Measurements from ENCODE around the gene MAD1L1.

Gene MAD1L1

DNA sequence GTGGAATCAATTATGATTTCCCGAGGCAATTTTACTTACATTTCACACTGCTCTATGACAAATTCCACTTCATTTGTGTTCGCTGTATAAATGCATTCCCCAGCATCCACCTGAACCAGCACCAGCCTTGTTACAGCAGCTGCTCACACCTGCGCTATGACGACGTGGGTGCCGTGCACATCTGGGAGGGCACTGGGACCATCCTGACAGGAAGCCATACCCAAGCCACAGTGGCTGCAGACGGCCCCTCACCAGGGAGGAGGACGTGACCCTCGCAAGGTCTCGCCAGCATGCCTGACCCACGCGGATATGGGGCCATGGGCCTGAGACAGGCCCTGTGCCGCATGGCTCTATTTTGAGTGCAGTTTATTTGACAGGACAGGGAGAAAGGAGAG lies 201.3 kb downstream of the MAD1L1 start:
- no peak overlapping the region for H3K27ac ChIP-seq (ENCODE audit: low read length)
- no peak overlapping the region for H3K9ac ChIP-seq (ENCODE audit: low read depth, low read length)
- no peaks in the 10 kb centered on the region for H3K36me3 ChIP-seq (ENCODE audit: insufficient read depth, low read depth, low read length)
- H3K4me1 ChIP-seq (ENCODE audit: insufficient read depth, low read length): no peaks in the 10 kb centered on the region
- no peaks in the 10 kb centered on the region for H3K27me3 ChIP-seq (ENCODE audit: insufficient read depth, low read length)
- H3K9me3 ChIP-seq (ENCODE audit: insufficient read depth, low read depth, low read length): no peaks in the 10 kb centered on the region; the same call in 1 of the 2 replicates
- H3K4me3 ChIP-seq (ENCODE audit: low read length): no peak overlapping the region

- Histone ChIP-seq H3K27ac (ENCODE audit: low read length) (no peak overlapping the region), H3K9me3 (ENCODE audit: insufficient read depth, low read depth, low read length) (peaks cover under 1% of the 10 kb centered on the region; the same call in 1 of the 2 replicates), H3K27me3 (ENCODE audit: insufficient read depth, low read length) (no peaks in the 10 kb centered on the region), H3K9ac (ENCODE audit: low read depth, low read length) (no peak overlapping the region), H3K4me1 (ENCODE audit: insufficient read depth, low read length) (no peaks in the 10 kb centered on the region), H3K4me3 (ENCODE audit: low read length) (no peak overlapping the region), H3K36me3 (ENCODE audit: insufficient read depth, low read depth, low read length) (no peaks in the 10 kb centered on the region)
Observed at GRCh38 chr7:2030475-2031450, 202.0 kb downstream of the MAD1L1 start.

GRCh38 chr7:2029936-2030335 lies 202.8 kb downstream of the MAD1L1 start:
- H3K27ac ChIP-seq (ENCODE audit: low read length): no peak overlapping the region
- peaks cover 9% of the 10 kb centered on the region for H3K9me3 ChIP-seq (ENCODE audit: insufficient read depth, low read depth, low read length)
- no peaks in the 10 kb centered on the region; the same call in 1 of the 2 replicates for H3K36me3 ChIP-seq (ENCODE audit: insufficient read depth, low read depth, low read length)
- H3K4me1 ChIP-seq (ENCODE audit: insufficient read depth, low read length): no peaks in the 10 kb centered on the region
- H3K4me3 ChIP-seq (ENCODE audit: low read length): no peak overlapping the region
- H3K27me3 ChIP-seq (ENCODE audit: insufficient read depth, low read length): no peaks in the 10 kb centered on the region
- H3K9ac ChIP-seq (ENCODE audit: low read depth, low read length): no peak overlapping the region

GRCh38 chr7:2029211-2029905 lies 203.4 kb downstream of the MAD1L1 start:
- H3K27ac ChIP-seq (ENCODE audit: low read length): no peak overlapping the region
- H3K4me1 ChIP-seq (ENCODE audit: insufficient read depth, low read length): no peaks in the 10 kb centered on the region
- no peak overlapping the region for H3K4me3 ChIP-seq (ENCODE audit: low read length)
- peaks cover 12% of the 10 kb centered on the region for H3K9me3 ChIP-seq (ENCODE audit: insufficient read depth, low read depth, low read length)
- no peak overlapping the region for H3K9ac ChIP-seq (ENCODE audit: low read depth, low read length)
- no peaks in the 10 kb centered on the region for H3K27me3 ChIP-seq (ENCODE audit: insufficient read depth, low read length)
- no peaks in the 10 kb centered on the region; the same call in 1 of the 2 replicates for H3K36me3 ChIP-seq (ENCODE audit: insufficient read depth, low read depth, low read length)

DNA sequence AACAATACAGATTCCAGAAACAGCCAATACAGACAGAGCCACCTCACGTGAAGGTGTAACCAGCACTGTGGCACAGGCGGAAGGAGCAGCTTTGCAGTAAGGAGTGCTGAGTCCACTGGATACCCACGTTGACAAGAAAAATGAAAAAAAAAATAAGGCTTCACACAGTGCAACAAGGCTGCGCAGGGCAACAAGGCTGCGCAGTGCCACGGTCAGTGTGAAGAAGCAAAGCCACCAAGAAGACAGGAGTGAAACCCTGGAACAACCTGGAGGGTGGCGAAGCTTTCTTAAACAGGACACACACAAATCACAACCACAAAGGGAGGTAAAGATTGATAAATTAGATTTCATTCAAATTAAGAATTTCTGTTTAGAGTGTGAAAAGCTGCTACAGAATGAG lies 204.0 kb downstream of the MAD1L1 start:
- Histone ChIP-seq H3K4me3 (ENCODE audit: low read length) (no peak overlapping the region), H3K9me3 (ENCODE audit: insufficient read depth, low read depth, low read length) (peaks cover 12% of the 10 kb centered on the region), H3K9ac (ENCODE audit: low read depth, low read length) (no peak overlapping the region), H3K27me3 (ENCODE audit: insufficient read depth, low read length) (no peaks in the 10 kb centered on the region), H3K4me1 (ENCODE audit: insufficient read depth, low read length) (no peaks in the 10 kb centered on the region), H3K36me3 (ENCODE audit: insufficient read depth, low read depth, low read length) (no peaks in the 10 kb centered on the region; the same call in 1 of the 2 replicates), H3K27ac (ENCODE audit: low read length) (no peak overlapping the region)

- H3K9me3 ChIP-seq (ENCODE audit: insufficient read depth, low read depth, low read length): peaks cover 12% of the 10 kb centered on the region
- no peak overlapping the region for H3K4me3 ChIP-seq (ENCODE audit: low read length)
Observed at GRCh38 chr7:2025188-2025587, 207.6 kb downstream of the MAD1L1 start.

DNA sequence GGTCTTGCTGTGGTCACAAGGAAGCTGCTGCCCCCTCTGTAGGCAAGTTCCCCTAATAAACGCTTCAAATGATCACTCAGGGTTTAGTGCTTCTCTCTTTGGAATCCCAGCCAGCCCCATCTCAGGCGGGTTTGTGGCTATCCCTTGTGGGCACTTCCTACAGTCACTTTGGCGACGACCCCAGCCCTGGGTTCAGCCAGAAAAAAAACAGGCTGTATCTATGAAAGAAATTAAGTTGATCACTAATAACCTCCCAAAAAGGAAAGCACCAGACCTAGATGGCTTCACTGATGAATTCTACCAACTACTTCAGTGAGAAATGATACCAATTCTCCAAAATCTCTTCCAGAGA lies 208.2 kb downstream of the MAD1L1 start:
- no peaks in the 10 kb centered on the region for H3K27me3 ChIP-seq (ENCODE audit: insufficient read depth, low read length)
- H3K36me3 ChIP-seq (ENCODE audit: insufficient read depth, low read depth, low read length): no peaks in the 10 kb centered on the region; the same call in 1 of the 2 replicates
- no peak overlapping the region for H3K27ac ChIP-seq (ENCODE audit: low read length)
- peaks cover 12% of the 10 kb centered on the region for H3K9me3 ChIP-seq (ENCODE audit: insufficient read depth, low read depth, low read length)
- H3K4me1 ChIP-seq (ENCODE audit: insufficient read depth, low read length): no peaks in the 10 kb centered on the region
- no peak overlapping the region for H3K9ac ChIP-seq (ENCODE audit: low read depth, low read length)
- H3K4me3 ChIP-seq (ENCODE audit: low read length): no peak overlapping the region

More at GRCh38 chr7:2025188-2025587, 207.6 kb downstream of the MAD1L1 start:
- Histone ChIP-seq H3K9ac (ENCODE audit: low read depth, low read length) (no peak overlapping the region), H3K36me3 (ENCODE audit: insufficient read depth, low read depth, low read length) (no peaks in the 10 kb centered on the region; the same call in 1 of the 2 replicates), H3K4me1 (ENCODE audit: insufficient read depth, low read length) (no peaks in the 10 kb centered on the region), H3K27ac (ENCODE audit: low read length) (no peak overlapping the region), H3K27me3 (ENCODE audit: insufficient read depth, low read length) (no peaks in the 10 kb centered on the region)

- no peaks in the 10 kb centered on the region; the same call in 1 of the 2 replicates for H3K36me3 ChIP-seq (ENCODE audit: insufficient read depth, low read depth, low read length)
- no peak overlapping the region for H3K4me3 ChIP-seq (ENCODE audit: low read length)
- no peaks in the 10 kb centered on the region for H3K4me1 ChIP-seq (ENCODE audit: insufficient read depth, low read length)
- H3K27ac ChIP-seq (ENCODE audit: low read length): no peak overlapping the region
- H3K9ac ChIP-seq (ENCODE audit: low read depth, low read length): no peak overlapping the region
- no peaks in the 10 kb centered on the region for H3K27me3 ChIP-seq (ENCODE audit: insufficient read depth, low read length)
- H3K9me3 ChIP-seq (ENCODE audit: insufficient read depth, low read depth, low read length): peaks cover 12% of the 10 kb centered on the region
Observed at GRCh38 chr7:2023877-2024566, 208.7 kb downstream of the MAD1L1 start.

DNA sequence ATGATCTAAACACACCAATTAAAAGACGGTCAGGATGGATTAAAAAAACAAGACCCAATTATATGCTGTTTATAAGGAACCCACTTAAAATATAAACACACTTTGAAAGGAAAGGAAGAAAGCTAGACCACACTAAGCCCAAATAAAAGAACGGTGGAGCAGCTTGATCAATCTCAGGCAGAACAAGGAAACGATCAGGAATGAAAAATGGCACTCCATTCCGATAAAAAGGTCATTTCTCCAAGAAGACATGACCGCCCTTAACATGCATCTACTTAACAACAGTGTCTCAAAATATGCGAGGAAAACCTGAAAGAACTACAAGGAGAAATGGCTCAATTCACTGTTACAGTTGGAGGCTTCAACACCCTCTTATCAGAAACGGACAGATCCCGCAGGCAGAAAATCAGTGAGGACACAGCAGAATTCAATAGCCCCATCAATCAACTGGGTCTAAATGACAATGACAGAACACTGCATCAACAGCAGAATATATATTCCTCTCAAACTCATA lies 210.0 kb downstream of the MAD1L1 start:
- no peak overlapping the region for H3K4me3 ChIP-seq (ENCODE audit: low read length)
- peaks cover 12% of the 10 kb centered on the region for H3K9me3 ChIP-seq (ENCODE audit: insufficient read depth, low read depth, low read length)
- no peak overlapping the region for H3K27ac ChIP-seq (ENCODE audit: low read length)
- no peaks in the 10 kb centered on the region; the same call in 1 of the 2 replicates for H3K36me3 ChIP-seq (ENCODE audit: insufficient read depth, low read depth, low read length)
- no peaks in the 10 kb centered on the region for H3K27me3 ChIP-seq (ENCODE audit: insufficient read depth, low read length)
- no peaks in the 10 kb centered on the region for H3K4me1 ChIP-seq (ENCODE audit: insufficient read depth, low read length)
- no peak overlapping the region for H3K9ac ChIP-seq (ENCODE audit: low read depth, low read length)

- no peaks in the 10 kb centered on the region for H3K4me1 ChIP-seq (ENCODE audit: insufficient read depth, low read length)
- H3K4me3 ChIP-seq (ENCODE audit: low read length): no peak overlapping the region
- no peak overlapping the region for H3K27ac ChIP-seq (ENCODE audit: low read length)
- peaks cover 12% of the 10 kb centered on the region for H3K9me3 ChIP-seq (ENCODE audit: insufficient read depth, low read depth, low read length)
- H3K9ac ChIP-seq (ENCODE audit: low read depth, low read length): no peak overlapping the region
- H3K27me3 ChIP-seq (ENCODE audit: insufficient read depth, low read length): no peaks in the 10 kb centered on the region
- H3K36me3 ChIP-seq (ENCODE audit: insufficient read depth, low read depth, low read length): no peaks in the 10 kb centered on the region; the same call in 1 of the 2 replicates
Observed at GRCh38 chr7:2022021-2022409, 210.7 kb downstream of the MAD1L1 start.
